ENCODE data around the gene FARS2.

FARS2 gene

DNA sequence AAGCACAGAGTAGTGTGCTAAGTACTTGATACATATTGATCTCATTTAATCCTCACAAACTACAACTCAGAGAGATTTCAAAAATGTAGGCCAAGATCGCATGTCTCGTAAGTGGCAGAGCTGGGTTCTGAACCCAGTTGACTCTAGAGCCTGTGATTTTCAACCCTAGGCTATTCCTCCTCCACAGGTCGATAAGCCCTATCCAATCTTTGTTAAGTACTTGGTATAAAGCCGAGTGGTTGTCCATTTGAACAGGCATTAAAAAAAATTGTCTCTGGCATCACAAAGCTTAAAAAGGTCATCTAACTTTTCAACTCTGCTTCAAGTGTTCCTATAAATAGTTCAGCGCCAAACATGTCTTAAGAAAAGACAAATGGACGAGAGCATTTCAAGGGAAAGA is 38.0 kb upstream of the FARS2 start:
- Histone ChIP-seq H3K9me3 (ENCODE audit: insufficient read depth, low read depth, low read length) (no peaks in the 10 kb centered on the region), H3K14ac (ENCODE audit: low read length) (no peak overlapping the region), H3K27me3 (ENCODE audit: insufficient read depth, low read length) (no peaks in the 10 kb centered on the region), H3K23ac (ENCODE audit: low read length) (no peak overlapping the region), H4K12ac (ENCODE audit: low read depth, low read length) (no peak overlapping the region), H4K8ac (ENCODE audit: low read depth, low read length) (no peak overlapping the region), H2BK120ac (ENCODE audit: insufficient read depth, low read length, poor library complexity) (no peak overlapping the region), H3K27ac (ENCODE audit: low read depth, low read length) (no peak overlapping the region), H3K79me1 (ENCODE audit: low read length) (no peaks in the 10 kb centered on the region), H2BK5ac (ENCODE audit: low read depth, low read length, poor library complexity) (no peak overlapping the region), H3K4me2 (ENCODE audit: low read length) (no peak overlapping the region), H3K4me1 (ENCODE audit: control insufficient read depth in 1 of 2, insufficient read depth in 2 of 2, low read length in 2 of 2) (no peaks in the 10 kb centered on the region), H3K4me3 (ENCODE audit: low read depth, low read length) (no peak overlapping the region), H3K18ac (ENCODE audit: low read length) (no peak overlapping the region), H3K9ac (ENCODE audit: low read length) (no peak overlapping the region), H2AFZ (ENCODE audit: insufficient read depth, low read length, poor library complexity) (no peak overlapping the region), H2BK12ac (ENCODE audit: low read length) (no peak overlapping the region), H3K79me2 (ENCODE audit: control insufficient read depth, insufficient read depth, low read length, poor library complexity) (no peaks in the 10 kb centered on the region), H4K91ac (ENCODE audit: low read depth, low read length) (no peak overlapping the region), H3K36me3 (ENCODE audit: control insufficient read depth in 1 of 2, insufficient read depth in 2 of 2, low read length in 2 of 2) (no peaks in the 10 kb centered on the region), H2AK5ac (ENCODE audit: low read length) (no peak overlapping the region), H3K4ac (ENCODE audit: low read depth, low read length) (no peak overlapping the region)
- no peak for DNase-seq
- 100% methylated on average over 1 of the region's 6 CpGs for WGBS (ENCODE audit: extremely low coverage, insufficient coverage, insufficient read length)

DNA sequence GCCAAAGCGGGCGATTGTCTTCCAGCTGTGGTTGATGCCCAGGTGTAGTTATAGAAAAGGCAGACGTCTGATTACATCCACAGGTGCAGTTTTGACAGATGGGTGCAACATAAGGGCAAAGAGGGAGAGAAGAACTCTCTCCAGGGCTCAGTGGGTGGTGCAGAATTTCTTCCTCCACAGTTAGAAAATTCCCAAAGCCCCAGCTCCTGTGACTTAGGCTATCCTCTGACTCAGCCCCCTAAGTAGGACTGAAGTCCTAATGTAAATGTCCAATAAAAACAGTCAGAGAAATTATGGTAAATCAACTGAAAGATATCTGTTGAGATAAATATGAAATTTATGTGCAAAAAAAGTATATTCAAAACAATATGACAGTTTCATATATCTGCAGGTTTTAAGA is 32.0 kb upstream of the FARS2 start:
- Histone ChIP-seq H3K14ac (ENCODE audit: low read length) (no peak overlapping the region), H3K4me2 (ENCODE audit: low read length) (no peak overlapping the region), H2AK5ac (ENCODE audit: low read length) (no peak overlapping the region), H4K12ac (ENCODE audit: low read depth, low read length) (no peak overlapping the region), H2BK120ac (ENCODE audit: insufficient read depth, low read length, poor library complexity) (no peak overlapping the region), H2BK5ac (ENCODE audit: low read depth, low read length, poor library complexity) (no peak overlapping the region), H2BK12ac (ENCODE audit: low read length) (no peak overlapping the region), H3K27ac (ENCODE audit: low read depth, low read length) (no peak overlapping the region), H3K36me3 (ENCODE audit: control insufficient read depth in 1 of 2, insufficient read depth in 2 of 2, low read length in 2 of 2) (peaks cover 0 to 2% of the 10 kb centered on the region in 2 experiments), H3K4ac (ENCODE audit: low read depth, low read length) (no peak overlapping the region), H3K23ac (ENCODE audit: low read length) (no peak overlapping the region), H3K79me1 (ENCODE audit: low read length) (no peaks in the 10 kb centered on the region), H3K4me1 (ENCODE audit: control insufficient read depth in 1 of 2, insufficient read depth in 2 of 2, low read length in 2 of 2) (no peaks in the 10 kb centered on the region), H3K18ac (ENCODE audit: low read length) (no peak overlapping the region), H3K4me3 (ENCODE audit: low read depth, low read length) (no peak overlapping the region), H3K9ac (ENCODE audit: low read length) (no peak overlapping the region), H3K79me2 (ENCODE audit: control insufficient read depth, insufficient read depth, low read length, poor library complexity) (no peaks in the 10 kb centered on the region), H4K8ac (ENCODE audit: low read depth, low read length) (no peak overlapping the region), H3K9me3 (ENCODE audit: insufficient read depth, low read depth, low read length) (no peaks in the 10 kb centered on the region), H4K91ac (ENCODE audit: low read depth, low read length) (no peak overlapping the region), H2AFZ (ENCODE audit: insufficient read depth, low read length, poor library complexity) (no peak overlapping the region), H3K27me3 (ENCODE audit: insufficient read depth, low read length) (no peaks in the 10 kb centered on the region)
- DNase-seq = no peak
- WGBS (ENCODE audit: extremely low coverage, insufficient coverage, insufficient read length) = no CpG with 5 or more reads among the region's 3 CpGs

DNA sequence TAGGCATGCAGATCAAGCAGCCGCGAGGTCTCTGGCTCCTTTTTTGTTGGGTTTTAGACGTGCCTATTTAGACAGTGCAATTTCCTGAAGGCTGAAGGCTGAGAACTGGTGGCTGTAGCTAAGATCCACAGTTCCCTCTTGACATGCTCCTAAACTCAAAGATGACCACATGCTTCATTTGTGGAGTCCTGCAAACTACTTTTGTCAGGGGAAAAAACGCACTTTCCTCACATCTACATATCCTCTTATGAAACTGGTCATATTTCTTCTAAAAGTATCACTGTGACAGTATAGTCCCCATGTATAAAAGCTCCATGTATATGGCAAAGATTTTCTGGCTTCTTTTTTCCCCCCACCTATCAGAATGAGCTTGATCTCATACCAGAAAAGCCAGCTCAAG is 31.2 kb upstream of the FARS2 start:
- Histone ChIP-seq H4K8ac (ENCODE audit: low read depth, low read length) (no peak overlapping the region), H3K18ac (ENCODE audit: low read length) (no peak overlapping the region), H3K9me3 (ENCODE audit: insufficient read depth, low read depth, low read length) (no peaks in the 10 kb centered on the region), H3K36me3 (ENCODE audit: control insufficient read depth in 1 of 2, insufficient read depth in 2 of 2, low read length in 2 of 2) (peaks cover 0 to 2% of the 10 kb centered on the region in 2 experiments), H3K79me1 (ENCODE audit: low read length) (no peaks in the 10 kb centered on the region), H4K91ac (ENCODE audit: low read depth, low read length) (no peak overlapping the region), H2BK120ac (ENCODE audit: insufficient read depth, low read length, poor library complexity) (no peak overlapping the region), H3K4me1 (ENCODE audit: control insufficient read depth in 1 of 2, insufficient read depth in 2 of 2, low read length in 2 of 2) (no peaks in the 10 kb centered on the region), H3K4ac (ENCODE audit: low read depth, low read length) (no peak overlapping the region), H2AFZ (ENCODE audit: insufficient read depth, low read length, poor library complexity) (no peak overlapping the region), H3K9ac (ENCODE audit: low read length) (no peak overlapping the region), H2BK12ac (ENCODE audit: low read length) (no peak overlapping the region), H3K4me2 (ENCODE audit: low read length) (no peak overlapping the region), H2AK5ac (ENCODE audit: low read length) (no peak overlapping the region), H3K23ac (ENCODE audit: low read length) (no peak overlapping the region), H4K12ac (ENCODE audit: low read depth, low read length) (no peak overlapping the region), H2BK5ac (ENCODE audit: low read depth, low read length, poor library complexity) (no peak overlapping the region), H3K79me2 (ENCODE audit: control insufficient read depth, insufficient read depth, low read length, poor library complexity) (no peaks in the 10 kb centered on the region), H3K27ac (ENCODE audit: low read depth, low read length) (no peak overlapping the region), H3K14ac (ENCODE audit: low read length) (no peak overlapping the region), H3K4me3 (ENCODE audit: low read depth, low read length) (no peak overlapping the region), H3K27me3 (ENCODE audit: insufficient read depth, low read length) (no peaks in the 10 kb centered on the region)
- no CpG with 5 or more reads among the region's 4 CpGs for WGBS (ENCODE audit: extremely low coverage, insufficient coverage, insufficient read length)
- DNase-seq = no peak

DNA sequence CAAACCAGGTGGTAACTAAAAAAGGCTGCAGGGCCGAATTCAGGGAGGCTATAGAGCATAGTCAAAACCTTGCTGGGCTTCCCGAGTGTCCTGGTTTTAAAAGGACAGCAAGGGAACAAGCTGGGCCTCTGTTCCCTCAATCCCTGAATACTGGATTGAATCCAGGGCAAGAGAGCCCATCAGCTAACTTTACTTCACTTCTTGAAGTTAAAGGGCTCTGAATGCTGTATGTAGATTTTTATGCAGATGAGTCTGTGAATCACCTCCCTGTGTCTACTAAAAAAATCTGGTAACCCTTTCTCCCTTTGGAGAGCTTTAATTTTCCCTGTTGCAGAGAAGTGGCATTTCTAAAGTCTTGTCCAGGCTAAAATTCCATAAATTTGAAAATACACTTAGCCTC is 30.0 kb upstream of the FARS2 start:
- Histone ChIP-seq H3K9ac (ENCODE audit: low read length) (no peak overlapping the region), H2BK5ac (ENCODE audit: low read depth, low read length, poor library complexity) (no peak overlapping the region), H3K27me3 (ENCODE audit: insufficient read depth, low read length) (no peaks in the 10 kb centered on the region), H3K14ac (ENCODE audit: low read length) (no peak overlapping the region), H2BK12ac (ENCODE audit: low read length) (no peak overlapping the region), H3K9me3 (ENCODE audit: insufficient read depth, low read depth, low read length) (no peaks in the 10 kb centered on the region), H3K79me1 (ENCODE audit: low read length) (no peaks in the 10 kb centered on the region), H3K18ac (ENCODE audit: low read length) (no peak overlapping the region), H3K23ac (ENCODE audit: low read length) (no peak overlapping the region), H3K36me3 (ENCODE audit: control insufficient read depth in 1 of 2, insufficient read depth in 2 of 2, low read length in 2 of 2) (peaks cover 0 to 2% of the 10 kb centered on the region in 2 experiments), H3K4ac (ENCODE audit: low read depth, low read length) (no peak overlapping the region), H4K8ac (ENCODE audit: low read depth, low read length) (no peak overlapping the region), H3K4me3 (ENCODE audit: low read depth, low read length) (no peak overlapping the region), H2AFZ (ENCODE audit: insufficient read depth, low read length, poor library complexity) (no peak overlapping the region), H4K91ac (ENCODE audit: low read depth, low read length) (no peak overlapping the region), H2BK120ac (ENCODE audit: insufficient read depth, low read length, poor library complexity) (no peak overlapping the region), H3K27ac (ENCODE audit: low read depth, low read length) (no peak overlapping the region), H3K79me2 (ENCODE audit: control insufficient read depth, insufficient read depth, low read length, poor library complexity) (no peaks in the 10 kb centered on the region), H2AK5ac (ENCODE audit: low read length) (no peak overlapping the region), H4K12ac (ENCODE audit: low read depth, low read length) (no peak overlapping the region), H3K4me1 (ENCODE audit: control insufficient read depth in 1 of 2, insufficient read depth in 2 of 2, low read length in 2 of 2) (no peaks in the 10 kb centered on the region), H3K4me2 (ENCODE audit: low read length) (no peak overlapping the region)
- no peak for DNase-seq
- WGBS (ENCODE audit: extremely low coverage, insufficient coverage, insufficient read length) = no CpG with 5 or more reads among the region's 2 CpGs
